Suprapubic skin (tissue), 4 donors: ENCODE results near the gene SATB2. TPM values are rescaled to one million over a fixed set of nuclear protein-coding genes. Genes with fewer than 3 reads are reported as not detected.

Experiments
- DNase-seq, 2 donors: peaks; one replicate each; pipeline ENCODE4 v3.0.0-alpha.2; 2019; ENCODE audit warnings: low spot score in 2 of 2
- H3K27ac ChIP-seq: fragments of 200-600 bp; sonication (generic); one replicate; pipeline ENCODE4 v1.5.1; 2019
- H3K27me3 ChIP-seq: fragments of 200-600 bp; sonication (generic); one replicate; pipeline ENCODE4 v1.5.1; 2019
- H3K36me3 ChIP-seq: fragments of 200-600 bp; sonication (generic); one replicate; pipeline ENCODE4 v1.5.1; 2019
- H3K4me1 ChIP-seq: fragments of 200-600 bp; sonication (generic); one replicate; pipeline ENCODE4 v1.5.1; 2019
- H3K4me3 ChIP-seq: fragments of 200-600 bp; sonication (generic); one replicate; pipeline ENCODE4 v1.5.1; 2019; ENCODE audit warnings: mild to moderate bottlenecking
- H3K9me3 ChIP-seq: fragments of 200-600 bp; sonication (generic); one replicate; pipeline ENCODE4 v1.5.1; 2019
- EP300 ChIP-seq: sonication (generic); formaldehyde crosslinking; IDR thresholded peaks from one replicate; pipeline ENCODE4 v1.6.1; 2017; ENCODE audit warnings: antibody characterized with exemption
- POLR2A ChIP-seq, 2 donors: fragments of 450-650 bp; IDR thresholded peaks; one replicate each; pipeline ENCODE4 v1.6.1; 2017; ENCODE audit warnings: antibody characterized with exemption in 2 of 2, mild to moderate bottlenecking in 2 of 2, moderate library complexity in 2 of 2
- POLR2AphosphoS5 ChIP-seq, 3 donors: sonication (generic); formaldehyde crosslinking; IDR thresholded peaks; one replicate each; pipeline ENCODE4 v1.6.1; 2017; ENCODE audit warnings: antibody characterized with exemption in 3 of 3
- WGBS: methylation state at CpG from one replicate; pipeline ENCODE4 v1.1.5; 2018; 5-methylcytosine and 5-hydroxymethylcytosine counted together
- total RNA-seq, 4 donors: library from RNA; depleted of rRNA; stranded (reverse); fragments of >200 nt; gene quantifications; one replicate each; pipeline ENCODE4 v1.1.0, GENCODE V29; 2016
- TF ChIP-seq, protein P1 (sequence below), 2 donors: fragments of 200-600 bp in 1 of 2; fragments of 450-650 bp in 1 of 2; sonication (generic) in 1 of 2; IDR thresholded peaks; one replicate each; pipeline ENCODE4 v1.5.1; 2016 to 2019; ENCODE audit warnings: antibody characterized with exemption in 2 of 2, mild to moderate bottlenecking in 1 of 2, moderate library complexity in 1 of 2

The SATB2 gene
- total RNA-seq, 4 donors from 2014 or later: 2.9 to 12.1 (median 3.9) TPM

DNA sequence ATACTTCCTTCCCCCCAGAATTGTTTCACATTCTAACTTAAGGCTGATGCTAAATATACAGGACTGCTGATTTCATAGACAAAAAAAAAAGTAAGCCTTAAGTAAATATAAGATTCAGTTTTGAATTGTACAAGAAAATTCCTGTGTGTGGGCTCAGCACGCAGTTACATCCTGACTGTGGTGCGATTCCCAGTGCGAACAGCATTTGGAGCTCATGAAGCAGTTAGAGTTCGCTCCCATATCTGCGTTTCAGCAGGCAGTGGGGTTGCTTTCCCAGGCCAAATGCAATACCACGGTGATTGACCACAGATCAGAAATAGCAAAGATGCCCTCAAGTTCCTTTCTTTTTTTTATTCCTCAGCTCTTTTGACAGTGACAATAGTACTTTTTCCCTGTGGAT lies 75.6 kb downstream of the SATB2 start:
- no peak for DNase-seq
- no peaks in the 10 kb centered on the region for H3K36me3 ChIP-seq
- H3K9me3 ChIP-seq: no peaks in the 10 kb centered on the region
- TF ChIP-seq EP300 (no peak), POLR2AphosphoS5 (IDR thresholded peaks at IDR 0.05) (no peak), POLR2A (IDR thresholded peaks at IDR 0.05) (no peak)
- TF ChIP-seq, protein P1, sequence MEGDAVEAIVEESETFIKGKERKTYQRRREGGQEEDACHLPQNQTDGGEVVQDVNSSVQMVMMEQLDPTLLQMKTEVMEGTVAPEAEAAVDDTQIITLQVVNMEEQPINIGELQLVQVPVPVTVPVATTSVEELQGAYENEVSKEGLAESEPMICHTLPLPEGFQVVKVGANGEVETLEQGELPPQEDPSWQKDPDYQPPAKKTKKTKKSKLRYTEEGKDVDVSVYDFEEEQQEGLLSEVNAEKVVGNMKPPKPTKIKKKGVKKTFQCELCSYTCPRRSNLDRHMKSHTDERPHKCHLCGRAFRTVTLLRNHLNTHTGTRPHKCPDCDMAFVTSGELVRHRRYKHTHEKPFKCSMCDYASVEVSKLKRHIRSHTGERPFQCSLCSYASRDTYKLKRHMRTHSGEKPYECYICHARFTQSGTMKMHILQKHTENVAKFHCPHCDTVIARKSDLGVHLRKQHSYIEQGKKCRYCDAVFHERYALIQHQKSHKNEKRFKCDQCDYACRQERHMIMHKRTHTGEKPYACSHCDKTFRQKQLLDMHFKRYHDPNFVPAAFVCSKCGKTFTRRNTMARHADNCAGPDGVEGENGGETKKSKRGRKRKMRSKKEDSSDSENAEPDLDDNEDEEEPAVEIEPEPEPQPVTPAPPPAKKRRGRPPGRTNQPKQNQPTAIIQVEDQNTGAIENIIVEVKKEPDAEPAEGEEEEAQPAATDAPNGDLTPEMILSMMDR (IDR thresholded peaks at IDR 0.05): no peak
- H3K4me1 ChIP-seq: no peaks in the 10 kb centered on the region
- no peaks in the 10 kb centered on the region for H3K27me3 ChIP-seq
- 64% methylated on average over 6 of the region's 6 CpGs for WGBS
- no peak overlapping the region for H3K27ac ChIP-seq
- H3K4me3 ChIP-seq: no peak overlapping the region

DNA sequence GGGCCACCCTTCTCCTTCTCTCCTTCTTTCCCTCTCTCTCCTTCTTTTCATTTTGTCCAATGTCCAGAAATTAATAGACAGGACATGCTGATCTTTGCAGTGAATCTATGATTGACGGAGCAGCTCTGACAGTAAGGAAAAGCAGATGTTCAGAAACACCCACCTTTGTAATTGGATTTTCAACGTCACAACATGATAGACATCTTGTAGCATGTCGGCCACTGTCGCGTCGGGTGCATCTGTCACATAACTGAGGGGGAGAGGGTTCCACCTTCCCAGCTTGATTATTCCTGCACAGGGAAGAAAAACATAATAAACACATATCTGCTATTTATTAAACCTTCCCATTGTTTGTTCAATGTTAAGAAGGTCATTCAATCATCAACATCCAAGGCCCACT lies 76.2 kb downstream of the SATB2 start:
- WGBS: 83% methylated on average over 6 of the region's 6 CpGs
- no peaks in the 10 kb centered on the region for H3K36me3 ChIP-seq
- TF ChIP-seq POLR2AphosphoS5 (IDR thresholded peaks at IDR 0.05): no peak
- TF ChIP-seq POLR2A (IDR thresholded peaks at IDR 0.05): no peak
- no peak for TF ChIP-seq EP300
- TF ChIP-seq, protein P1 (IDR thresholded peaks at IDR 0.05): no peak
- H3K27ac ChIP-seq: no peak overlapping the region
- H3K4me3 ChIP-seq: no peak overlapping the region
- H3K4me1 ChIP-seq: no peaks in the 10 kb centered on the region
- H3K27me3 ChIP-seq: no peaks in the 10 kb centered on the region
- no peak for DNase-seq
- no peaks in the 10 kb centered on the region for H3K9me3 ChIP-seq

DNA sequence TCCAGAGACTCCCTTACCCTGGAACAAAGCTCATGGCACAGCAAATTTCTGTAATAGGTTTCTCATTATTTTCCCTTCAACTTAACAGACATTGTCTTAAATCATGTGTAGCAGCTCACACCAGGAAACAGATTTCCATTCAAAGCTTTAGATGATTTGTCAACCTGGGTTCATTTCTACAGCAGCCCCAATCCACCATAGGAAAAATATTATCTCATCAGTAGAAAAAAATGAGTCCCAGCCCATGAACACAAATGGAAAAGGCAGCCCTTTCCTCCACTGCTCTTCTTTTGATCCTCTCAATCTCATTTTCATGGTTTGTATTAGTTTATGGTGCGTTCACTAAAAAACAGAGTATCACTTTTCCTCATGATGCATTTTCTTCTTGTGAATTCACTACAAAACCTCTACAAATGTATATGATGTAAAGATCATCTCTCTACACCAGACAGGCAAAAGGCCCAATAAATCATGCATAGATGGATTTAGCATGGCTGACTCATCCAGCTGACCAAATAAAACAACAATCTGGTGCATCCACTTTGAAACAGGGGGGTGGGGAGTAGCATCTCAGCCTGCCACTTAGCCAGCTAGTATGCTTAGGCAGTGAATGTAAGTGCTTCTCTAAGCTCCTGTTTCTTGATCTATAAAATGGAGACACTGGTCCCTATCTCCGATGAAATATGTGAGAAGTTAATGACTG lies 78.6 kb downstream of the SATB2 start:
- Histone ChIP-seq H3K4me3 (no peak overlapping the region), H3K36me3 (no peaks in the 10 kb centered on the region), H3K27me3 (no peaks in the 10 kb centered on the region), H3K27ac (no peak overlapping the region), H3K9me3 (no peaks in the 10 kb centered on the region), H3K4me1 (no peaks in the 10 kb centered on the region)
- DNase-seq: no peak
- TF ChIP-seq POLR2AphosphoS5 (IDR thresholded peaks at IDR 0.05) (no peak), POLR2A (IDR thresholded peaks at IDR 0.05) (no peak), EP300 (no peak)
- TF ChIP-seq, protein P1 (IDR thresholded peaks at IDR 0.05): no peak
- 96% methylated on average over 2 of the region's 2 CpGs for WGBS

DNA sequence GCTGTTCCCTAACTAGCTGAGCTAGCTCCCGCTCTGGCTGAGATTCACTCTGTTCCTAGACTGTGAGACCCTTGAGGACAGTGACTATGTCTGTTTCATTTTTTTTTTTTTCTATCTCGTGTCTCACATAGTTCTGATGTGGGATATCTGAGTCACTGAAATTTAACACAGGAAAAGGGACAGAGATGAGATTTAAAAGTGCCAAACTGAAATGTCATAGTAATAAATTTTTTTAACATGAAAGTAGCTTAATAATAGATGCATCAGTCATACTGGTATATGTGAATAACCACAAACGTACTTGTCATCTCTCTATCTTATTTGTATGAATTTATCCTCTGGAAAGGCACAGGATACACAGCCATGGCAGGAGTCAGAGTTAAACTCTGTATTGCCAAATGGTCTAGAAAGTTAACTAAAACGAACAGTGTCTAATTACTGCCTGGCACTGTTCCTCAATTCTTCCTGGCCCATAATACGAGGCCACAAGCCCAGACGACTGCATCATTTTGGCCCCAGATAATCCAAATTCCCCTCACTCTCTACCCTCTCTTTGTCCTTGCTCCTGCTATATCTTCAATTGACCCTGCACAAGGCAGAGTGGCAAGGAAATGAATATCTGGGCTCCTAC lies 87.5 kb downstream of the SATB2 start:
- Histone ChIP-seq H3K4me1 (no peaks in the 10 kb centered on the region), H3K9me3 (no peaks in the 10 kb centered on the region), H3K36me3 (no peaks in the 10 kb centered on the region), H3K27me3 (no peaks in the 10 kb centered on the region), H3K27ac (no peak overlapping the region), H3K4me3 (no peak overlapping the region)
- 49% methylated on average over 6 of the region's 6 CpGs for WGBS
- no peak for DNase-seq
- no peak for TF ChIP-seq POLR2A (IDR thresholded peaks at IDR 0.05)
- TF ChIP-seq, protein P1 (IDR thresholded peaks at IDR 0.05): no peak
- TF ChIP-seq EP300: no peak
- TF ChIP-seq POLR2AphosphoS5 (IDR thresholded peaks at IDR 0.05): no peak

DNA sequence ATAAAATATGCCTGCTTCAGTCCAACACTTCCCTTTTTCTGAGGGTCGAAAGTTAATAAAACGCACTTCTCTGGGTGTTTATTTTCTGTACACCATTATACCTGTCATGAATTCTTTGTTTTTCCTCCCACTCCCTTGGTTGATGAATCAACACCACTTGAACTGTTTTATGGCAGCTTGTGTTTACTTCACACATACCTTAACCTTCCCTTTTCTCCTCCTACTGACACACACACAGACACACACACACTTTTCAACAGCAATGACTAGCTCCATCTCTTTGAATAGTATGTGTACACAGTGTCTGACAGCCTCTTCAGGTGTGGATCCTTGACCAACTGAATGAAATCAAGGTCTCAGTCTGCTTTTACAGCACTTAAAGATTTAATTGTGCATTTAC lies 91.3 kb downstream of the SATB2 start:
- TF ChIP-seq EP300 (no peak), POLR2A (IDR thresholded peaks at IDR 0.05) (no peak), POLR2AphosphoS5 (IDR thresholded peaks at IDR 0.05) (no peak)
- TF ChIP-seq, protein P1 (IDR thresholded peaks at IDR 0.05): no peak

More for the DNA sequence above, 91.3 kb downstream of the SATB2 start:
- no peak for DNase-seq
- H3K36me3 ChIP-seq: no peaks in the 10 kb centered on the region
- H3K9me3 ChIP-seq: no peaks in the 10 kb centered on the region
- WGBS: 63% methylated on average over 2 of the region's 2 CpGs
- no peak overlapping the region for H3K27ac ChIP-seq
- H3K4me3 ChIP-seq: no peak overlapping the region
- H3K4me1 ChIP-seq: no peaks in the 10 kb centered on the region
- H3K27me3 ChIP-seq: no peaks in the 10 kb centered on the region
